ENCODE measurements around the gene CELF5. TPM values are rescaled to one million over a fixed set of nuclear protein-coding genes. Genes with fewer than 3 reads are reported as not detected.
A peak's percentile ranks its signal among the peaks of the same experiment; 100 is the strongest.

Gene CELF5
- total RNA-seq, 1 experiment from 2014 or later: 2.5 TPM

DNA sequence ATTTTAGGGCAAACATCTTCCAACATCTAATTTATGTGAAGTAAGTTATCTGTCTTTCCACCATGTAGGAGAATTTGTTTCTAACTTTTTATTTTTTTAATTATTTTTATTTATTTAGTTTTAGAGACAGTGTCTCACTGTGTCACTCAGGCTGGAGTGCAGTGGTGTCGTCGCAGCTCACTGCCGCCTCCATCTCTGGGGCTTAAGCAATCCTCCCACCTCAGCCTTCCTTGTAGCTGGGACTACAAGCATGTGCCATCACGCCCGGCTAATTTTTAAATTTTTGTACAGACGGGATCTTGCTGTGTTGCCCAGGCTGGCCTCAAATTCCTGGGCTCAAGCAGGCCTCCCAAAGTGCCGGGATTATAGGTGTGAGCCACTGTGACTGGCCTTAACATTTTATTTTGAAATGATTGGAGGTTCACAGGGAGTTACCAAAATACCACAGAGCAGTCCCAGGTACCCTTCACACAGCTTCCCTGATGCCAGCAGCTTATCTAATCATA lies 58.8 kb downstream of the CELF5 start:
- Histone ChIP-seq H3K79me2 (ENCODE audit: insufficient read depth, low read length) (no peaks in the 10 kb centered on the region), H3K36me3 (ENCODE audit: control insufficient read depth in 1 of 2, insufficient read depth in 2 of 2, low read length in 2 of 2) (no peaks in the 10 kb centered on the region), H3K4me2 (ENCODE audit: low read length) (no peak overlapping the region), H3K4me1 (ENCODE audit: control insufficient read depth in 1 of 2, insufficient read depth in 2 of 2, low read length in 2 of 2) (peaks cover 11 to 29% of the 10 kb centered on the region in 2 experiments), H3K9ac (ENCODE audit: low read length) (0 out of 2 replicates have a peak overlapping the region, but pooled peaks have one; percentile 6), H2AFZ (ENCODE audit: low read depth, low read length, poor library complexity, severe bottlenecking) (no peak overlapping the region), H3K4me3 (replicated peaks in 1 of 2; ENCODE audit: low read depth in 1 of 2, low read length in 2 of 2) (no peak overlapping the region), H4K20me1 (ENCODE audit: insufficient read depth) (no peaks in the 10 kb centered on the region), H3K27ac (ENCODE audit: low read depth, low read length) (no peak overlapping the region), H3K9me2 (ENCODE audit: insufficient read depth) (no peaks in the 10 kb centered on the region), H3K9me3 (ENCODE audit: control insufficient read depth in 1 of 2, insufficient read depth in 1 of 2, low read depth in 1 of 2, low read length in 2 of 2) (no peaks in the 10 kb centered on the region), H3K27me3 (ENCODE audit: insufficient read depth, low read length) (no peaks in the 10 kb centered on the region)
- TF ChIP-seq ATF3 (IDR thresholded peaks at IDR 0.05) (no peak), CTCF (IDR thresholded peaks at IDR 0.05 in 2 of 3, conservative IDR thresholded peaks at IDR 0.05 in 1 of 3; ENCODE audit: borderline replicate concordance in 1 of 3, insufficient read depth in 1 of 3, low read depth in 2 of 3, low read length in 2 of 3) (no peak), FOSL1 (IDR thresholded peaks at IDR 0.05; ENCODE audit: low read depth) (no peak), TCF7L2 (IDR thresholded peaks at IDR 0.05; ENCODE audit: borderline replicate concordance, extremely low read depth, insufficient read depth, insufficient read length) (no peak), RAD21 (IDR thresholded peaks at IDR 0.05; ENCODE audit: low read depth) (no peak), ELF1 (IDR thresholded peaks at IDR 0.05; ENCODE audit: borderline replicate concordance, low read depth) (no peak), REST (IDR thresholded peaks at IDR 0.05; ENCODE audit: low read depth) (no peak), SIN3A (IDR thresholded peaks at IDR 0.05; ENCODE audit: low read depth) (no peak), ZFX (IDR thresholded peaks at IDR 0.05) (no peak), SRF (IDR thresholded peaks at IDR 0.05; ENCODE audit: low read depth) (no peak), EZH2 (IDR thresholded peaks at IDR 0.05) (no peak), POLR2A (IDR thresholded peaks at IDR 0.05; ENCODE audit: borderline replicate concordance, extremely low read depth, insufficient read depth, insufficient read length) (no peak), EZH2phosphoT487 (IDR thresholded peaks at IDR 0.05; ENCODE audit: borderline replicate concordance) (no peak), ZNF274 (IDR thresholded peaks at IDR 0.05; ENCODE audit: low read depth, low read length) (no peak), POLR2AphosphoS5 (IDR thresholded peaks at IDR 0.05; ENCODE audit: low read depth, low read length) (no peak), CBX3 (IDR thresholded peaks at IDR 0.05; ENCODE audit: low read depth) (no peak)
- TF ChIP-seq, protein P1, sequence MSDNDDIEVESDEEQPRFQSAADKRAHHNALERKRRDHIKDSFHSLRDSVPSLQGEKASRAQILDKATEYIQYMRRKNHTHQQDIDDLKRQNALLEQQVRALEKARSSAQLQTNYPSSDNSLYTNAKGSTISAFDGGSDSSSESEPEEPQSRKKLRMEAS (IDR thresholded peaks at IDR 0.05): no peak
- TF ChIP-seq, protein P2, sequence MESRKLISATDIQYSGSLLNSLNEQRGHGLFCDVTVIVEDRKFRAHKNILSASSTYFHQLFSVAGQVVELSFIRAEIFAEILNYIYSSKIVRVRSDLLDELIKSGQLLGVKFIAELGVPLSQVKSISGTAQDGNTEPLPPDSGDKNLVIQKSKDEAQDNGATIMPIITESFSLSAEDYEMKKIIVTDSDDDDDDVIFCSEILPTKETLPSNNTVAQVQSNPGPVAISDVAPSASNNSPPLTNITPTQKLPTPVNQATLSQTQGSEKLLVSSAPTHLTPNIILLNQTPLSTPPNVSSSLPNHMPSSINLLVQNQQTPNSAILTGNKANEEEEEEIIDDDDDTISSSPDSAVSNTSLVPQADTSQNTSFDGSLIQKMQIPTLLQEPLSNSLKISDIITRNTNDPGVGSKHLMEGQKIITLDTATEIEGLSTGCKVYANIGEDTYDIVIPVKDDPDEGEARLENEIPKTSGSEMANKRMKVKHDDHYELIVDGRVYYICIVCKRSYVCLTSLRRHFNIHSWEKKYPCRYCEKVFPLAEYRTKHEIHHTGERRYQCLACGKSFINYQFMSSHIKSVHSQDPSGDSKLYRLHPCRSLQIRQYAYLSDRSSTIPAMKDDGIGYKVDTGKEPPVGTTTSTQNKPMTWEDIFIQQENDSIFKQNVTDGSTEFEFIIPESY (IDR thresholded peaks at IDR 0.05; ENCODE audit: extremely low read depth, insufficient replicate concordance, low read length): no peak
- DNase-seq (ENCODE audit: low read depth, low spot score) (no peak), ATAC-seq (no peak)
- RAD21 ChIA-PET (ENCODE audit: low non-redundant PET in 1 of 2, low total read pairs in 2 of 2, uncharacterized antibody in 2 of 2, unreplicated experiment in 2 of 2): no interaction called here
- intact Hi-C loops (cut with micrococcal nuclease): no loop called here
- CTCF ChIA-PET: interaction anchor here (2.6 kb wide), 1 partner anchor 7 kb away, joined by 44 read pairs; no protein-coding TSS in a partner anchor
- BruUV-seq (replicated peaks): no TSS peak
- POLR2A ChIA-PET: no interaction called here

Data from HCT116 (cell line).